KOPT-K1 (cell line): ENCODE measurements around the gene HEATR5A.

Source experiments
- H3K27ac ChIP-seq: fragments of 200-600 bp; sonication (generic); 2 replicates; pipeline ENCODE4 v1.5.1; 2016; ENCODE audit warnings: antibody characterized with exemption, mild to moderate bottlenecking, low read depth, low read length; ENCODE audit not compliant: poor library complexity, severe bottlenecking
- H3K36me3 ChIP-seq: fragments of 200-600 bp; sonication (generic); 2 replicates; pipeline ENCODE4 v1.5.1; 2017; ENCODE audit warnings: antibody characterized with exemption, mild to moderate bottlenecking, low read length, moderate library complexity; ENCODE audit not compliant: insufficient read depth
- H3K9me3 ChIP-seq: fragments of 200-600 bp; sonication (generic); 2 replicates; pipeline ENCODE4 v1.5.1; 2017; ENCODE audit warnings: antibody characterized with exemption, low read length, mild to moderate bottlenecking; ENCODE audit not compliant: insufficient read depth, poor library complexity, severe bottlenecking

HEATR5A gene

DNA sequence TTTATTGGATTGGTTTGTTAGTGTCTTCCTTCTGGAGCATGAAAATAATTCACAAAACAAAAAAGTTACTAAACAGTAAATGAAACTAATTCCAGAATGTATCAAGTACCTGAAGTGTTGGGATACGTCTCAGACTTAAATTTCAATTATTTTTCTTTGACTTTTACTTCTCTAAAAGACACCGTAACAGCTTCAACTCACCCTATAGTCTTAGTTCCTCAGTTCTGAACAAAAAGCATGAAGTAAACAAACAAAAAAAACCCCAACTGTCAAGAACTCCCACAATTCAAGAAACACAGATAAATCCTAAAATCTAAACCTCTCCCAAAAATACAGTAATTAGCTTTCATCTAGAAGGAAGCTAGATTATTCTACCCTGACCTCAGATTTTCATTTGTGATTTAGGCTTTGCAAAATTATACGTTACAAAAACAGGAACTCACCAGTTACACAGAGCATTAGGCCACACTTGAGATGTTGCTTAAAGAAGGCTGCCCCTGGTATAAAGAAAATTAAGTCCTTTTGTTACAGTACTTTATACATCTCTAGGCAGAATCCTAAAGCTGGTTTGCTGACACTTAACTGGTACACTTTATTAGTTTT is 10.2 kb downstream of the HEATR5A start:
- Histone ChIP-seq H3K27ac (no peak overlapping the region), H3K36me3 (no peaks in the 10 kb centered on the region), H3K9me3 (no peaks in the 10 kb centered on the region)

DNA sequence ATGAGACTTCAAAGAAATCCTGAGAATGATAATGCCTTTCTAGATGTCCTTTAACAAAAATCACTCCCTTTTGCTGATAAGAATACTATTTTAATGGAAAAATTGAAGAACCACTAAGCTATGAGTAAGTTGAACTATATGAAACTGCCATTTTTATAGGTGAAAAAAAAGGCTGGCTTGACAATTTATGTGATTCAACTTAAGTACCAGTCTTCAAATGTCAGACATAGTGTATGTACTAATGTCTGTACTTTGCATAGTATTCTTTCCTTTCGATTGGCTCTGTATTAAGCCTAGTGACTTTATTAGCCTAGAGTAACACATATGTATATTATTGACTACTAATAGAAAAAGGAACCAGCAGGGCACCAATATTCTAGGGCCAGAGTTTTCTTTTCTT is 11.9 kb downstream of the HEATR5A start:
- Histone ChIP-seq H3K9me3 (no peaks in the 10 kb centered on the region), H3K27ac (no peak overlapping the region), H3K36me3 (no peaks in the 10 kb centered on the region)

DNA sequence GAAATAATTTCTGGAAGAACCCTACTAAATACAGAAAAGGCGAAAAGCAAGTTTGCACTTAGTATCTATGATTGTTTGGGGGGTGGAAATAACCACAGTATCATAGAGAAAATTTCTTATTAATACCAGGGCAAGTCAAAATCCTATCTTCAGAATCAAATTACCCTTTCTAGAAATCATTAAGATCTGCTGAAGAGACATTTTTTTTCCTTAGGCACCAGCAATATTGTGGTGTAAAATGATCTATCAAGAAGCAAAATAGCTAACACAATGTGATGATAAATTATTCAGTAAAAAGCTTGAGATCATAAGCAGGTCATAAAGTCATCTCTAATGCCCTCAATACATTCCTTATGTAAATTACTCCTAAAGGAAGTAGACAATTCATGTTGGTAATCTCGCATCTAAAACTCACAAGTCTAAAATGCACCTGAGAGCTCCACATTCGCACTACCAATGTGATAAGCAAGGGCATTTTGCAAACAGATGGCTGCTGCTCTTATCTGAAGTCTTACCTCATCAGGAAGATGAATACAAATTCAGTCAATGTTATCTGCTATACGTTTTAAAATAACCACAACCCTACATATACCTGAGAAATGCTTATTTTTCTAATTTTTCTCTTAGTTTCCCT is 14.6 kb downstream of the HEATR5A start:
- Histone ChIP-seq H3K9me3 (no peaks in the 10 kb centered on the region), H3K36me3 (no peaks in the 10 kb centered on the region), H3K27ac (no peak overlapping the region)

DNA sequence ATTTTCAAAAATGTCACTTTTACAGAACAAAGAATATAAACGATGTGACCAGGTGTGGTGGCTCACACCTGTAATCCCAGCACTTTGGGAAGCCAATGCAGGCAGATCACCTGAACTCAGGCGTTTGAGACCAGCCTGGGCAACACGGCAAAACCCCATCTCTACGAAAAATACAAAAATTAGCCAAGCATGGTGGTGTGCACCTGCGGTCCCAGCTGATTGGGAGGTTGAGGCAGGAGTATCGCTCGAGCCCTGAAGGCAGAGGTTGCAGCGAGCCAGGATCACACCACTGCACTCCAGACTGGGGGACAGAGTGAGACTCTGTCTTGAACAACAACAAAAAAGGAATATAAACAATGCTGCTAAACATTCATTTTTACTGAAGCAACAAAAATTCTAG is 15.2 kb downstream of the HEATR5A start:
- Histone ChIP-seq H3K27ac (no peak overlapping the region), H3K9me3 (no peaks in the 10 kb centered on the region), H3K36me3 (no peaks in the 10 kb centered on the region)

DNA sequence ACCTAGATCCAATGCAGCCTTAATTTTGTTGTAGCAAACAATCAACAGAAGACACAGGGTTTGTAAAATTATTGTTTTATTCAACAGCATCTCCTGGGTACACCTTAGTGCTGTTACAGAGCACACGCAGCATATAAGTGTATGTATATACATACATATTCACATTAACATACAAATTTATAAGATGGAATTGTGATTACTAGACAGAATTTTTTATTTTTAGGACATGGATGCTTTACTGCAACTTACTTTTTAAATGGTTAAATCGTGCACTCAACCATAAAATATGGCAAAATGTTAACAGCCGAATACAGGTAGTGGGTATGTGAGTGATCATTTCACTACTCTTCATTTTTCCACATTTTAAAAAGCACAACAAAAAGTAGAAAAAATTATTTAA is 16.6 kb downstream of the HEATR5A start:
- Histone ChIP-seq H3K9me3 (no peaks in the 10 kb centered on the region), H3K27ac (no peak overlapping the region), H3K36me3 (no peaks in the 10 kb centered on the region)

DNA sequence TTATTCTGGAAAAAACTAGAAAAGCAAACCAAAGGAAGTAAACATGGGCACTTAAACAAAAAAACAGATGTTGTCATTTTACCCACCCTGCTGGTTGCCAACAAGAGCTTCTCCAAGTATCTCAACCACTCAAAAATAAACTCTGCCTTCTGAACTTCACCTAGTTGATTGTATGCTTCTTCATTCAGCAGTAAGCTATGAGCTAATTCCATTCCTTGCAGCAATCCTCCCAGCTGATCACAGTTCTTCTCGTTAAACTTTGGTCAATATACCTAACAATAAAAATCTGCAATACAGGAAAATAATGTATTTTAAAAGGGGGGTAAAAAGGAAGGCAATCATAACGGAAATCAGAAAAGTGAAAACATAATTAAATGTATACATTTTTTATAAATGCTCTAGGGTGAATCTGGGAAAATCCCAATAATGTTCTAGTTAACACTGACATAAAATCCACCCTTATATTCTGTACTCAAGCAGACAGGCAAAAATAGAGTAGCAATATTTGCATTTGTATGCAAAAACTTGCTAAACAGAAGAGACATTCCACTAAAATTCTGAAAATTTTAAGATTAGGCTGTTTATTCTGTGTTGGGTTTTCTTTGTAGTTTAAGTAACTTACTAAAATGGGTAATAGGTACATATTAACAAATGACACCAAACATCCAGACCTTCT is 17.4 kb downstream of the HEATR5A start:
- H3K9me3 ChIP-seq, result no peaks in the 10 kb centered on the region
- no peaks in the 10 kb centered on the region for H3K36me3 ChIP-seq
- H3K27ac ChIP-seq, result no peak overlapping the region

DNA sequence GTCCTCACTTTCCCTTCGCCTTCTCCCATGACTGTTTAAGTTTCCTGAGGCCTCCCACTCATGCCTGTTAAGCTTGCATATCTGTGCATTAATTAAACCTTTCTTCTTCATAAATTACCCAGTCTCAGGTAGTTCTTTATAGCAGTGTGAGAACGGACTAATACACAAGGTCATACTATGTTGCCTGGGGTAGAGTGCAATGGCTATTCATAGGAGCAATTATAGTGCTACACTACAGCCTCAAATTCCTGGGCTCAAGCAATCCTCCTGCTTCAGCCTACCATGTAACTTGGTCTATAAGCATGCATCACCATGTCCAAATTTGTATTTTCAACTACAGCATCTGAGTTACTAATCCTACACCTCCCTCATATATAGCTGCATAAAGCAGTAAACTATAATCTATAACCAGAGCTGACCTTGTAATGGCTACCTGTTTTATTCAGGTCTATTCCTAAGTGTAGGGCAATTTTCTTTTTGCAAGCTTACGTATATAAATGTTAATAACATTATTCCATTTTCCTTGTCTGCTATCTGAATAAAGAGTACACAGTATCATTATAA is 18.9 kb downstream of the HEATR5A start:
- Histone ChIP-seq H3K9me3 (no peaks in the 10 kb centered on the region), H3K36me3 (no peaks in the 10 kb centered on the region), H3K27ac (no peak overlapping the region)

DNA sequence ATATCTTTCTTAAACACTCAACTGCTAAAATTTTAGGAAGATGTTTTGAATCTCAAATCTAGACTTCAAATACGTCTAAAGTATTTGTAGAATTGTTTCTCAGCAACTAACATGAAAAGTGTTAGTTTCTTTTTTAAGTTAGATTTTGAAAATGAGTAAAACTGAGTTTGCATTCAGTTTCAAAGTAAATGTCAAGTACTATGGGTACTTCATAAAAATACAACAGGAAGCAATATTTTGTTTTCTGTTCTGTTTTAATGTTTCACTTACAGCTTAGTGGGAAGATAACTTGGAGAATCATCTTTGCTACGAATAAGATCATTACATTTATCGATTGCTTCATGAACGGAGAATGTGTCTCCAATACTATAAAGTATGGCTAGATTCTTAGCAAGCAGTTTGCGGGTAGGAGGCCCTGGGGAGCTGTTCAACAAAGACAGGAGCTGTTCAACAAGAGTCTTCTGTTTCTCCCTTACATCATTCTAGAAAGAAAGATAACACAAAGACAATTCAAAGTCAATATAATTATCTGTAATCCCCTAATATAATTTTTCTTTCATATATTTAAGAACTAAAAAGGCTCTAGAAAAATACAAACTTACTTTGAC is 20.2 kb downstream of the HEATR5A start:
- Histone ChIP-seq H3K36me3 (no peaks in the 10 kb centered on the region), H3K9me3 (no peaks in the 10 kb centered on the region), H3K27ac (no peak overlapping the region)

DNA sequence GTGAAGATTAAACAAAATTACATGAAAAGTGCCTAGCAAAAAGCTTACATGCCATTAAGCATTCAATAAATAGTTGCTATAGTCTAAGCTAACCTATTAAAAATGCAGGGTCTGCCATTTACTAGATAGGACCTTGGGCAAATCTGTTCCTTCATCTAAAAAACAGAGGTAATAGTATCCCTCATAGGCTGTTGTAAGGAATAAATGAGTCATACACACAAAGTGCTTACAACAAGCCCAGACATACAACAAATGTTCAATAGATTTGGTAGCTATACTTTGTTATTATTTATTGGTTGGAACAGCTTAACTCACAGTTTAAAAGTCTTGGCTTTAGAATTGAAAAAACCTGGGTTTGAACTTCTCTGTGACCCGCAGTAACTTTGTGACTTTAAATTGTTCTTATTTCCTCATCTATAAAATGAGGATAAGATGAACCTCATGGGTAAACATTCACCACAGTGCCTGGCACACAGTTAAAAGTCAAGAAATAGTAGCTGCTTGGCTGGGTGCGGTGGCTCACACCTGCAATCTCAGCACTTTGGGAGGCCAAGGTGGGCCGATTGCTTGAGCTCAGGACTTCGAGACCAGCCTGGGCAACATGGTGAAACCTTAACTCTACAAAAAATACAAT is 24.7 kb downstream of the HEATR5A start:
- no peaks in the 10 kb centered on the region for H3K9me3 ChIP-seq
- no peak overlapping the region for H3K27ac ChIP-seq
- H3K36me3 ChIP-seq, result no peaks in the 10 kb centered on the region

DNA sequence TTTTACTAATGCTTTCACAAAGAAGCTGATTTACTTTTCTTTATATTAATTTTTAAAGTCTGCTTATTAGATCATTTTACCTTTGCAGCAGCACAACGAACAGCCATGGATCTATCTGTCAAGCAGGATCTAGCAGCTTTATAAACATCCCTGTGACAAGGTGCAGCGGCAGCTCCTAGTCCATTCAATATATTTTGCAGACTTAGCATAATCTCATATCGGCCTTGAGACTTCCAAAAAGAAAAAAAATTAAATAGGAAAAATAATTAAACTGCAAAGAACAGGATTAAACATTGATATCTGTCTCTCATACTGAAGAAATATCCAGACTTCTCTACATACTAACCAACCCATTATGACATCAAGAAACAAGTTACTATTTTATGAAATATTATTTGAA is 25.2 kb downstream of the HEATR5A start:
- no peak overlapping the region for H3K27ac ChIP-seq
- H3K36me3 ChIP-seq, result no peaks in the 10 kb centered on the region
- H3K9me3 ChIP-seq, result no peaks in the 10 kb centered on the region

DNA sequence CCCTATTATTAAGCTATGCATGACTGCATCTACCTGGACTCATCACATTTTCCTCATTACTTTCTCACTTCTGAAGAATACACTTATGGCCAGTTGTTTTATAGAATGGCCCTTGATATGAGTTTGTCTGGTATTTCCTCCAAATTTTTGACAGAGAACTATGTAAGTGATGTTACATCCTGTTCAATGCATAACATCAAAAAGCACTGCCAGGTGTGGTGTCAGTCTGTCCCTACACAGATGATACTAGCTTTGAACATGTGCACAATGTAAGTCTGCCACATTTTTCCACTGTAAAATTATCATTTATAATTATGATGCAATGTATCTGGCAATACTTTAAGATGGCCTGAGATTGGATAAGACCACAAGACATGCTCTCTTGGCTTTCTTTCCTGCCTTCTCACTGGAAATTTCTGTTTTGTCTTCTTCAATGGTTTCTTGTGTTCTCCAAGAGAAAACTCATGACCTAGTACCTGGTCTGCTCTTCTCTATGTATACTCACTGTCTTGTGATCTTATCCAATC is 28.3 kb downstream of the HEATR5A start:
- Histone ChIP-seq H3K27ac (no peak overlapping the region), H3K36me3 (no peaks in the 10 kb centered on the region), H3K9me3 (no peaks in the 10 kb centered on the region)

DNA sequence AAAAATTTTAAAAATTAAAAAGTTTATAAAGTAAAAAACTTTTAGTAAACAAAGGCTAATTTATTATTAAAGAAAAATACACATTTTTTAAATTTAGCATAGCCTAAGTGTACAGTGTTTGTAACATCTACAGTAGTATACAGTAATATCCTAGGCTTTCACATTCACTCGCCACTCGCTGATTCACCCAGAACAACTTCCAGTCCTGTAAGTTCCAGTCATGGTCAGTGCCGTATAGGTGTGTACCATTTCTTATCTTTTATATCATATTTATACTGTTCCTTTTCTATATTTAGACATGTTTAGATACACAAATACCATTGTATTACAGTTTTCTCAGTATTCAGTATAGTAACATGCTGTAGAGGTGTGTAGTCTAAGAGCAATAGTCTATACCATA is 28.9 kb downstream of the HEATR5A start:
- Histone ChIP-seq H3K36me3 (no peaks in the 10 kb centered on the region), H3K9me3 (no peaks in the 10 kb centered on the region), H3K27ac (no peak overlapping the region)

DNA sequence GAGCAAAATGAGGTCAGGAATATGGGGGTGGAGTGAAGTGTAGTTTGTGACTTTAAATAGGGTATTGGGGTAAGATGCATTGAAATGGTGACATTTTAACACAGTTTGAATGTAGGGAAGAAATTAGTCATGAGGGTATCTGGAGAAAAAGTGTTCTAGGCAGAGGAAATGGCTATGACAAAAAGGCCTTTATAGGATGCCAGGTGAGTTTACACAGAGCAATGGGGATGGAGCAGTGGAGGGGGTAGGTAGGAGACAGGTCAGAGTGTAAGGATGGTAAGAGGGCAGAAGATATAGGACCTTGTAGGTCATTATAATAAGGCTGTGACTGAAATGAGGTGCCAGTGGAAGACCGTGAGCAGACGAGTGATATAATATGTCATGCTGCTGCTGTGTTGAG is 30.4 kb downstream of the HEATR5A start:
- H3K9me3 ChIP-seq, result no peaks in the 10 kb centered on the region
- no peak overlapping the region for H3K27ac ChIP-seq
- no peaks in the 10 kb centered on the region for H3K36me3 ChIP-seq

DNA sequence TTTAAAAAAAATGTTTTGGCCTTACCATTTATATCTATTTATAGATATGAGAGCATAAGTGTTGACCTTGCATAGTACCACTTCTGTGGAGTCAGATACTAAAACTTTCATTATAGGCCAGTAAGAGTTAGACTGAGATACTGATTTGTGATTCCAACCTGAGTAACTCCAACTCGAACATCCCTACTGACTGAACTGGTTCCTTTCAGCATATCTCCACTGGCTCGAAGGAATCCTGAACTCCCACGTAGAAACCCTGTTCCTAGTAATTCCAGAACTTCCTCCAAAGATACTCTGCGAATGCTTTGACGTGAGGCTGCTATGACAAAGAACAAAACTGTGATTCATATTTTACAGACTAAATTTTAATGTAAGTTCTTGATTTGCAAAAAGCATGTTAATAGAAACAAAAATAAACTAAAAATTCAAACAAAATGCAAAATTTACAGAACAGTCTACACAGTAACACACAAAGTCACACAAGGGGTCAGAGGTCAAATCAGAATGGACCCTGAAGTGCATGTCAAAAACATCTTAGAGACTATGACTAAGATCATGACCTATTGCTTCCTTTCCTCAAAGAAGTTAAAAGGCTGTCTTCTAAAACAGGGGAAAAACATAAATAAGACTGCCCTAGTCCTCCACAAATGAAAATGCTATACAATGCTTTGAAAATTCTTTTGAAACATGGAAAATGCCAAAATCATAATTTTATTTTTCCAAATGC is 31.5 kb downstream of the HEATR5A start:
- no peaks in the 10 kb centered on the region for H3K9me3 ChIP-seq
- no peak overlapping the region for H3K27ac ChIP-seq
- H3K36me3 ChIP-seq, result no peaks in the 10 kb centered on the region
